A204.1 (cell line): ENCODE data around the gene FLNA.
"Not testable (repeated sequence)": the region's sequence is repeated elsewhere in the genome, so short reads cannot be mapped to it uniquely, and the experiment has no call there.

Experiments used
- FAIRE-seq: peaks from 2 replicates; lab custom pipeline; 2012; peaks lifted over from hg19 to GRCh38; lab: Jason Lieb, UNC

Gene FLNA

DNA sequence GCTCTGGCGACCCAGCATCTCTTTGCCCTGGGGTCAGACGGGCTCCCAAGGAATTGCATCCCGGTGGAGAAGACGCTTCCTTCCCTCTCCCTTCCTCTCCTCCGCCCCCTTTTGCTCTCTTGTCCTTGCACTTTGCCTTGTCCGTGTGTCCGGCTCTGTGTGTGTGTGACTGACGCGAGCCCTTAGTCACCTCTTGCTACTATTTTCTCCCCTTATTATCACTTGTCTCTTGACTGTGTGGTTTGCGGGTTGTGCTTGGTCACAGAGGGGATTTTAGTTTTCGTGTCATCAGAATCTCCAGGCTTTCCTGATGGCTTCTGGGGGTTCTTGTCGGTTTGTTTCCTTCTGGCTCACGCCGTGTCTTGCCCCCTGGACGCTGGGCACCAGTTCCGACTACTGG, 31.4 kb downstream of the FLNA start:
- FAIRE-seq = not testable (repeated sequence)

DNA sequence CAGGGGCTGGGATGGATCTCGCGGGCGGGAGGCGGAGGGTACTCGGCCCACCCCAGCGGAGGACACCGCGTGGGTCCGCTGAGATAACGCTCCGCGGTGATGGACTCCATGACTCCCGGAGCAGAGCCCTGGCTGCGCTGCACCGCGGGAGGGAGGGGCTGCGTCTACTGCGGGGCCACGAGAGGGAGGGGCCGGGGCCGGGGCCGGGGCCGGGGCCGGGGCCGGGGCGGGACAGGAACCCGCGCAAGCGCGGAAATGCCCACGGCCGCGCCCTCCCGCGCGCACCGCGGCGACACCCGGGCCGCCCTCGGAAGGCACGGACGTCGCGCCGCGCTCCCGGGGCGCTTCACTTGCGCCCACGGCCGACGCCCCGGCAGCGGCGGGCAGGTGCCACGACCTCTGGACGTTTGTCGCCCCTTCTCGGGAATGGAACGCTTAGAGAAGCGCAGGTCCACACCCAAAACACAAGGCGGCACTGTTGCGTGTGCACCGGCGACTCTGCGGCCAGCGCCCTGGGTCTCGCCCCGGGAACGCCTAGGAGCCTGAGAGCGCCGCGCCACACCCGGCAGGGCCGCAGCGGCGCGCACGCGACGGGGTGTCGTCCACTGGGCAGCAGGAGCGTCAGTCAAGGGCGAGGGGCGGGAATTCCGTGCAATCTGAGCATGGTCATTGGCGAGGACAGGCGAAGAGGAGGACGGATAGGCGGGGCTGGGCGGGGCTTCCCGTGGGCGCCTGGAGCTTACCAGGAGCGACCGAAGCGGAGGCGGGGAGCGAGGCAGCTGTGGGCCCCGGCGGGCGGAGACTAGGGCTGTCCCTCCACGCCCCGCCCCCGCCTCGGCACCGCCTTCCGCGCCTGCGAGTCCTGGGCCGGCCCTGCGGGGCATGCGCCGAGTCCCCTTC, 32.8 kb downstream of the FLNA start:
- peak; percentile 34 for FAIRE-seq

DNA sequence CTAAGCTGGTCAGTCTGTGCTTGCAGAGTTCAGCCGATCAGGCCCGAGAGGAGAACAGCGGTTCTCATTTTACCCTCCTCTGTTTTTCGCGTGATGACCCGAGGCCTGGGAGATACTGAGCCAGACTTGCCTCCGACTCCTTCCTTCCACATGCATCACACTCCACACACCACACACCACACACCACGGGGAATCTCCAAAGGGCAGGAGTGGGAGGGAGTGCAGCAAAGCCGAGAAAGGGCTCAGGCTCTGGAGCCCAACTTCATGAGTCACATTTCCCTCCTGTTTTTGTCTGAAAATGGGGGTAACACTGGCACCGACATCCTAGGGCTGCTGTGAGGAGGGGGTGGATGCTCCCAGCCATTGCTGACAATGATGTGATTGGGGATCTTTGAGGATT, 39.9 kb downstream of the FLNA start:
- FAIRE-seq = no peak

DNA sequence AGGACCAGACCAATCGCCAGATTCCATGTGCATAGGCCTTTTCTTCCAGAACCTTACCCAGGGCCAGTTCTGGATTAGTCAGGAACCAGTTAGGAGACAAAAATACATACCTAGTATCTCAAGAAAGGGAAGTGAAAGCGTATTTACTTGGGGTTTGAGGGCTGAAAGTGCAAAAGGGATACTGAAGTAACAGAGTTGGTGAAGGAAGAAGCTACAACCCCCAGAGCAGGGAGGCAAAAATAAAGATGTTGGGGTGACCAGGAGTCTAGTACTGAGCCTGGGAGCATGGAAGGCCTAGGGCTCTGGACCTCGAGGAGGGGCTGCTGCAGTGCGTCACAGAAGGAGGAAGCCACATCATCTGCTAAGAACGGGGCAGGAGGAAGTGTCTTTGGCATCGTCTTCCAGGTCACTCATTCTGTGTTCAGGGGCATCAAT, 40.6 kb downstream of the FLNA start:
- FAIRE-seq = no peak

DNA sequence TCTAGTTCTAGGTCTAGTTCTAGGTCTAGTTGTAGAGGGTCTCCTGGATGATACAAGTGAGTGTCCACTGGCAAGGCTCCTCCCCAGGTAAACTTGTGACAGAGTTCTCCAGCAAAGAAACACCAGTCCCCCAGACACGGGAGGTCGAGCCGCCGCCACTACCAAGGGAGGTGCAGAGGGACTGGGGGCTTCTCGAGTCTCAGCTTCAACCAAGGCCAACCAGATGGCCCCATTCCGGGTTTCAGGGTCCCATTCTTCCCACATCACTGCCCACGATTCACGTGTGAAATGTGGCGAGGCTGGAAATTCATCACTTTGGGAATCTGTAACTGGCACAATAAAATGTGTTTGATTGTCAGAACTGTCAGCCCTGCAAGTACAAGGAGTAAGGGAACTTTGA, 41.3 kb downstream of the FLNA start:
- FAIRE-seq = no peak

DNA sequence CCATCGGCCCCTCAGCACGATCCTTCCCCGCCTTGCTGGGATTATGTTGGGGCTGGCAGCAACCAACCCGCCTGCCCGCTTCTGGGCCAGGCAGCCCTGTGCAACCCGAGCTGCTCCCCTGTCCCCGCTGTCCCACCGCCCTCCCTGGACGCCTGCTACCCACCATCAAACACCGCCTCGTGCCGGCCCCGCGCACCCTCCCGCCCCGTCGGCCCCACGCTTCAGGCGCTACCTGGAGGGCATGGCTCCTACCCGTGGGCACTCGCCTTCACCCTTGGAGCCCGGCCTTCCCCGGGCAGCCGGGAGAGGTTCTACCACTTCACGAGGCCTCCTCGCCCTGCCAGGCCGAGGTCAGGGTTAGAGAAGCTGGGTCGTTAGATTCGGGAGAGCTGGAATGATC, 41.9 kb downstream of the FLNA start:
- no peak for FAIRE-seq

DNA sequence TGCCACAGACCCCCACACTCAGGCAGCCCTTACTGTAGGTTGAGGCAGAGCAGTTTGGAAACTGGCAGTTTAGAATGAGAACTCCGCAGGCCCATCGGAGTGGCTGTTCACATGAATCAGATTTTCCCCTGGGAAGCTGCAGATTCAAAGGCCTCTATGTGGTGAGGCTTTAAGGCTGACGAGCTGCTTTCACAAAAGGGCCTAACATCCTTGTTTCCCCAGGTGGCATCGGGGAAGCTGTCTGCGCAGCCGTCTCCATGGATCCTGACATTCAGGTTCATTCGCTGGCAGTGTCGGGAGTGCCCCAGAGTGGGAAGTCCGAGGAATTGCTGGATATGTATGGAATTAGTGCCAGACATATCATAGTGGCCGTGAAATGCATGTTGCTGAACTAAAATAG, 45.1 kb downstream of the FLNA start:
- no peak for FAIRE-seq

DNA sequence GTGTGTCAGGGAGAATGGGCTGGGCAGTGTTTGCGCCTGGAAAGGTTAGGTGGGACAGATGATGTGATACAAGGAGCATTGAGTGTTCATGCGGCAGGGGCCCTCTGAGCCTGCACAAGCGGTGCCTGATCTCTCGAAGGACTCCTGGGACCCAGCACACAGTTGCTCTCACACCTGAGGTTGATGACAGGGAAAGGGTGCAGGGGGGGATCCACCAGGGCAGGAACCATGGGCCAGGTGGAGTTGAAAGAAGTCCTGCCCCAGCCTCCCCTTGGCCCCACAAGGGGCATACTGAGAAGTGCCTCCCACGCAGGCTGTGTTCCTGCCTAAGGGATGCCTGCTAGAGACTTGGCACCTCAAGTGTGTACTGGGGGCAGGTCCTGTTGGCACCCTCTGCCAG, 45.8 kb downstream of the FLNA start:
- no peak for FAIRE-seq

DNA sequence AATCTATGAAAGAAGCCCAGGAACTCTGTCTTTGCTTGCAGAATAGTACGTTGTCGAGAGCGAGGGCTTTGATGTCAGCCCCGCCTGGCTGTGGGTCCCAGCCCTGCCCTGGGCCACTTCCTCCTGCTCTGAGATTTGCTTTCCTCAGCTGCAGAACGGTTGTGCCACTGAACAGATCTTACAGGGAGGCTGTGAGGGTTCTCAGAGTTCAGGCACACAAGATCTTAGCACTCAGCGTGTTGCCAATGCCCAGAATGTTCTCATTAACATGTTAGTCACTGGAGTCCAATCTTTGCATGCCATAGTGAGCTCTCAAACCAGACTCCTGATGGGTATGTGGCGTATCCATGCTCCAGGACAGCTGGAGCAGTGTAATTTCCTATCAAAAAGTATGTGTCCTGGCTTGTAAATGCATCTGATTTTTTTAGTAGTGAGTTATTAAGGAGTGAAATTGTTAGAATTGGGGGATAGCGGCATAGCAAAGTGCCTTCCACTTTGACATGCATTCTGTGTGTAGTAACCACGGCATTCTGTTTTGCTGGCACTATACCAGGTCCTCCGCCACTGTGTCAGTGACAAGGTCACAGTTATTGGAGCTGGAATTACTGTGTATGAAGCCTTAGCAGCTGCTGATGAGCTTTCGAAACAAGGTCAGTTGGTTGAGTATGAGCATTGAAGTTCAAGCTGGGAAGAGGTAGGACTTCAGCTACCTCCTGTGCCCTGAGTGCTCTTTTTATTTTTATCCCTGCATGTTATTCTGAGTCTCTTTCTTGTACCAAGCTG, 47.2 kb downstream of the FLNA start:
- no peak for FAIRE-seq

DNA sequence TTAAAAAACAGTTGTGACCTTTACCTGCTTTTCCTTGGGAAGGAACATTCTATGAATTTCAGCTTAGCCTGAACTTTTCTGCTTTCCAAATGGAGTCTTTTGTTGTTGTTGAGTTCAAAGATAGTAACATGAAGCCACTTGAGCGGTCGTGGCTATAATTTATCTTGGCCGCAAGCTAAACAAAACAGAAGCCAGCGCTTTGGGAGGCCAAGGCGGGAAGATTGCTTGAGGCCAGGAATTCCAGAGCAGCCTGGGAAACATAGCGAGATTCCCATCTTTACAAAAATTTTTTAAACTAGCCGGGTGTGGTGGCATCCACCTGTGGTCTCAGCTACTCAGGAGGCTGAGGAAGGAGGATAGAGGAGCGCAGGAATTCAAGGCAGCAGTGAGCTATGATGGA, 48.9 kb downstream of the FLNA start:
- FAIRE-seq = no peak

DNA sequence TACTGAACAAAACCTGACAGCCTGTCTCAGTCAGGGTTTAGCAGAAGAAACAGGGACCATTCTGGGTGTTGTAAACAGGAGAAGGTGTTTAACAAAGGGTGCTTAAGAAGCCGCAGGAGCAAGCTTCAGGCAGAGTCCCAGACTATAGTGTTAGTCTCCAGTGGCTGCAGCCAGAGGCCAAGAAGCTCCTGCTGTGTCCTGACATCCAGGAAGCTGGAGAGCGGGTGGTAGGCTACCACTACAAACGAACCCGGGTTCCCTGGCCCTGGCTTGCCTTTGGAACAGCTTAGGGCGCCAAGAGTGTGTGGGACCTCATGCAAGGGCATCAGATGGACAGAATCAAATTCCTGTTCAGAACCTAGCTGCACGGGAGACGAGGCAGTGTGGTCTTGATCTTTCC, 50.9 kb downstream of the FLNA start:
- FAIRE-seq = no peak

DNA sequence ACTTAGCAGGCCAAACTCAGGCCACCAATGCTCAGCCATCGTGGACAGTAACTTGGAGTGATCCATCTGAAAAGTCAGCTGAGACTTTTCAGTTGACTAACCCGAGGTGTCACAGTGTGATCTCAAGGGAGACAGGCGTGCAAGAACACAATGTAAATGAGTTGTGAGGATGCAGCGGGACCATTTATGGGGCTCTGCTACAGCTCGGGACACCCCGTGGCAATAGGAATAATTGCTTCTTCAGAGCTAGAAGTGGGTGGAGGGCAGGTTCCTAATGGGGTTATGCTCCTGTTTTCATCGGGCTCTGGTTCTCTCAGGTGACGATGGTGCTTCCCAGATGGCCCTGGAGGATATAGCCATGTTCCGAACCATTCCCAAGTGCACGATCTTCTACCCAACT, 51.5 kb downstream of the FLNA start:
- FAIRE-seq = no peak

DNA sequence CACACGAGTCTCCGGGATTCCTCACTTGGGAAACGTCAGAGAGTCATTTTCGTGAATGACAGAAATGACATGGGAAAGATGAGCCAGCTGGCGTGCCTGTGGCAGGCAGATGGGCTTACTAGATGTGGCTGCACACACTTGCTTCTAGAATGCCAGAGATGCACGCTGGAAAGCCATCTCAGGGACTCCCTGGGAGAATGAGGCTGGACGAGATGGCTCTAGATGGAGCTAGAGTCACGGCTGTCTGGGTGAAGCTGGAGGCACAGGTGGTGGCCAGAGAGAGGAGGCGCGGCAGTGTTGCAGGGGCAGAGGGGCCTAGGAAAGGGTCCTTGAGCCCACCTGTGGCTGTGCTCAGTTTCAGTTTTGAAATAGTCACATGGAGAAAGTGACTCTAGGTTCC, 52.8 kb downstream of the FLNA start:
- FAIRE-seq = no peak

DNA sequence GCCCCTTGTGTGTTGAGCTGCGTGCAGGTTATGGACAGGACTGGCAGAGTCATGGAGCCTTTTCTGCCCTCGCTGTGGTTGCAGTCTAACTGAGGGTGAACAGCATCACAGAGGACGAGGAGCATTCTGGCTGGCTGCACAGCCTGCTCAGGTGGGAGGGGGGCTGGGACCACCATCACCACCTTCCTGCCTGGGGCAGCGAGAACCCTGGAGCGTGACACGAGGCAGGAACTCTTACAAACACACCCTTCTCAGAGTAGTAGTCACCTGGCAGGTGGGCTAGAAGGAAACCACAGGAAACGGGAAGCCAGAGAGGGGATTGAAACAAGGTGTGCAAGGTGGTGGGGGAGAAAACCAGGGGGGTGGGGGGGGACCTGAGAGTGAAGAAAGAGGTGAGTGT, 53.3 kb downstream of the FLNA start:
- FAIRE-seq = no peak

DNA sequence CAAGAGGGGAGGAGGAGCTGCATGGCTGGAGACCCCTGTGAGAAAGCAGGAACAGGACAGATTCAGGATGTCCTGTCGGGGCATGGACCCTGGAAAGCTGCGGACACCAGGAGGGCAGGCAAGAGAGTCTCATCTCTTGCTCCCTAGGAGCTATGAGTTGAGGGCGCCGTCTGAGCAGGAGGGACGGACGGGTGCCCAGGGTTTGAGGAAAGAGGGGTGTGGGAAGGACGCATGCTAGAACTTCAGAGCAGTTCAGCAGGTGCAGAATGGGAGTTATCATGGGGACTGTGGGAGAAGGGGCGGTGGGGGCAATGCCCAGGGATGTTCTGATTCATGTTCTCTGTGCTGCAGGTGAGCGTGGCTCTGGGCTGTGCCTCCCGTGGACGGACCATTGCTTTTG, 54.0 kb downstream of the FLNA start:
- no peak for FAIRE-seq

DNA sequence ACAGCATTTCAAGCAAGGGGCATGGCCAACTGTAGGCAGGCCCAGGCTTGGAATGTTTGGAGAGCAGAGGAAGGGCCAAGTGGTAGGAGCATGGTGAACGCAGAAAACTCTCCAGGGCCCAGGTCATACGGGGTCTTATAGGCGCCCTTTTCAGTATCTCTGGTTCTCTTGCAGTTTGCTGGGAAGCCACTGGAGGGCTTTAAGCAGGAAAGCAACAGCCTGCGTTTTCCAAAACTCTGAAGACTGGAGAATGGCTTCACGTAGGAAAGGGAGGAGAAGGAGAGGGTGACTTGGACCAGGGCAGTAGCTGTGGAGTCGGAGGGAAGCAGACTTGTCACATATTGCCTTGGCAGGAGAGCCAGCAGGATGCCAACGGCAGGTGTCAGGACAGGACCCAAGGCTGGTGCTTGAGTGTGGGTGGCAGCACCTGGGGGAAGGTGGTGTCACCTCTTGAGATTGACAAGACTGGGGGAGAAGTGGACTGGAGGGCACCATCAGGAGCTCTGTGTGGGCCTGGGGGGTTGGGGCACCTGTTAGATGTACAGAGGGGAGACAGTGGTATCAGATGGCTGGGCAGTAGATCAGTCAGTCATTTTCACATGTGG, 56.9 kb downstream of the FLNA start:
- FAIRE-seq = no peak

DNA sequence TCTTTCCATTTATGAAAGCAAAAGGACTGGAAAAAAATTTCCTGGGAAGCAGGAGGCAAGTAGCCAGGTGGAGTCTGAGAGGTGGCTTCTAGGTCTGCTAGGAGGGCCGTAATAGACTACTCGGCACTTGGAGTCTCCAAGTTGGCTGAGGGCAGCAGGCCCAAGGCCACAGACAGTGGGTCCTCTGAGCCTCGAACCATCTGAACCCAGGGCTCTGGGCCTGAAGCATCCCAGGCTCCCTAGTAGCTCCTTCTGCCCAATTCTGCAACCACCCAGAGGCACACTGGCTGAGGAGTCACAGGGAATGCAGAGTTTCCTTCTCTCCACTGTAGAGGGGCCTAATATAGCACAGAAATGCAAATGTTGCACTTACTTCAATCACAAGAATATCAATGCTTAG, 59.0 kb downstream of the FLNA start:
- no peak for FAIRE-seq

DNA sequence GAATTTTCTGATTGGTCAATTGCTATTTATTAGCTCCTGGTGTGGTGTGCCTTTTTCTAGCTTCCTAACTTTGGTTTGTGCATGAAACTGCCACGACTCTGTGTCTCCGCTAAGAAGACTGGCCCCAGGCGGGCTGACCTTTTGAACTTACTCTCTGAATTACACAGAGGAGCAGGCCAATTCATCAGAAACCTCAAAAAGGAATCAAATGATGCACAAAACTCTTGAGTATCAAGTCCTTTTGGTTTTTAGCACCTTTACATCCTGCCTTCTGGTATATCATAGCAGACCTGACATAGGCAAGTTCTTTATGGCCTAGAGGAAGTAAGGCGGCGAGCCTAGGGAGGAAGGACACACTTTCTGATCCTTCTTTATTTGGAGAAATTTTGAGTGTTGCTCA, 61.3 kb downstream of the FLNA start:
- FAIRE-seq = no peak

DNA sequence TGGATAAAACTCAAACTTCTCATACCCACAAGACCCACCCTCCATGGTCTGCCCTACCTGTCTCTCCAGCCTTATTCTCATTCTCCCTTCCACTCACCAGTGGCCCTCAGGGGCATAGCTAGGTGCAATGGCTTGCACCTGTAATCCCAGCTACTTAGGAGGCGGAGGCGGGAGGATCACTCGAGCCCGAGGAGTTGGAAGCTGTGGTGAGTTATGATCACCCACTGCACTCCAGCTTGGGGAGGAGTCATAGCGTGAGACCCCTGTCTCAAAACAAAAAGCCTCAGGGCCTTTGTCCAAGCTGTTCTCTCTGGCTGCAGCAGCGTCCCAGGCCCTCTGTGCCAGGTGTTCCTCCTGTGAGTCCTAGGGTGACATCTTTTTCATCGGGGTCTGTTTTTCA, 62.3 kb downstream of the FLNA start:
- no peak for FAIRE-seq

DNA sequence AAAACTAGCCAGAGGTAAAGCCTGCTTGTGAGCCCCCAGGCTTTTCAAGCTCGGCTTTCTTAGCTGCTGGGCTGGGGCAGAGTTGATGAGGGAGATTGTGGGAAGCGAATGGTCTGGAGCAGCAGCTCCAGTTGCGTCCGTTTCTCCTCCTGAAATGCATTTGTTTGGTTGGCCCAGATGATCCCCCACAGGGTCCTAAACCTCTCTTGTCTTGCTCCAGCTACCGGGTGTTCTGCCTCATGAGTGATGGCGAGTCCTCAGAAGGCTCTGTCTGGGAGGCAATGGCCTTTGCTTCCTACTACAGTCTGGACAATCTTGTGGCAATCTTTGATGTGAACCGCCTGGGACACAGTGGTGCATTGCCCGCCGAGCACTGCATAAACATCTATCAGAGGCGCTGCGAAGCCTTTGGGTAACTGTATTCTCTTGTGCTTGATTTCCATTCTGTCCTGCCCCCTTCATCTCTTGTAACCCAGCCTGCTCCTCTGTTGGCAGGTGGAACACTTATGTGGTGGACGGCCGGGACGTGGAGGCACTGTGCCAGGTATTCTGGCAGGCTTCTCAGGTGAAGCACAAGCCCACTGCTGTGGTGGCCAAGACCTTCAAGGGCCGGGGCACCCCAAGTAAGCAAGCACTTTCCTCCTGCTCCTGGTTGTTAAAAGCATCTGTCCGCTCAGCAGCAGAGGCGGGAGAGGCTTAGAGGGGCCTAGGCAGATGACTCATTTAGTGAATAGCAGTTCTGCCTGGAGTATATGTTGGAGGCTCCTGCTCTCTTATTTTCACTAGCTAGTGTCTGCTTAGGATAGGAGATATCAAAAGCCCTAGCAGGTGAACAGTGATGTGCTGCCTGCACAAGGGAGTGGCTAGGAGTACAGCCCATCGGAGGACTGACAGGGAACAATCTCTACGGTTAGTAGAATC, 63.6 kb downstream of the FLNA start:
- FAIRE-seq = no peak

DNA sequence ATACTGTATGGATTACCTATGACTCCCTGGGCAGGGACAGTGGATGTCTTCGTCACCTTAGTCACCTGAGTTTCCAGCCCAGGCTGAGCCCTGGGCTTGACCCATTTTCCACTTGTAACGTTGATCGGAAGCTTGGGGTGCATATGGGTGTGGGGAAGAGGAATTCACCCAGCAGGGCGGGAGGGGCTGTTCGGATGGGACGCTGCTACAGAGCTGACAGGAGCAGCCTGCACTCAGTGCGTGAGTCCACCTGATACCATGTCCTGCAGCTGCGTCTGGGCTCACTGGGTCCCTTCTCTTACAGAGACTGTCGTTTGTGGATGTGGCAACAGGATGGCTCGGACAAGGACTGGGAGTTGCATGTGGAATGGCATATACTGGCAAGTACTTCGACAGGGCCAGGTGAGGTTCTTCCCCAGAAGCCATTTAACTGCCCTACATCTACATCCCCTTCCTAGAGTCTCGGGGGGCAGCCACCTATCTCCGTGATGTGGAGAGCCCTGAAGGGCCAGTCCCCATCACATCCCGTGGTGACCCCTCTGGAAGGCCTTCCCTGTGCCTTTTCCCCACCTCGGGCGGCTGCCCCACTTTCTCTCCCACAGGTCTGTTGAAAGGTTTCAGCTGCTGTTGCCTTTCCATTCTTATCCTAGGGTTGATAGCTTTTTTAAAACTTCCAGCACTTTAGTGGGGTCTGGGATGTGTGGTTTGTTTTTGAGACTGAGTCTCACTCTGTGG, 65.2 kb downstream of the FLNA start:
- no peak for FAIRE-seq
